HEK293 (cell line): ENCODE measurements around the gene PITRM1.

Experiments
- CTCF ChIA-PET: fragments of 350-600 bp; formaldehyde crosslinking; extraction: SDS; loops from one replicate; lab custom pipeline; 2021; ENCODE audit warnings: antibody characterized with exemption; lab: Yijun Ruan, JAX
- POLR2A ChIA-PET: fragments of 300-600 bp; formaldehyde crosslinking; extraction: SDS; loops from one replicate; lab custom pipeline; 2020; ENCODE audit warnings: antibody characterized with exemption, inconsistent platforms; lab: Yijun Ruan, JAX
- H3K27ac ChIP-seq: fragments of 200-500 bp; sonication (Bioruptor generic); 2 replicates; pipeline ENCODE4 v1.5.1; 2014; ENCODE audit warnings: low read depth, low read length, control low read depth, inconsistent platforms; ENCODE audit errors: extremely low read depth
- H3K36me3 ChIP-seq, 2 experiments: fragments of 200-500 bp in 1 of 2; sonication (Bioruptor generic) in 1 of 2; 1 replicate in 1 of 2; 2 replicates in 1 of 2; pipeline ENCODE4 v1.5.1; 2014 to 2017; ENCODE audit warnings: inconsistent platforms in 2 of 2, low read length in 2 of 2; ENCODE audit not compliant: control insufficient read depth in 2 of 2, insufficient read depth in 1 of 2
- H3K4me1 ChIP-seq: fragments of 200-500 bp; sonication (Bioruptor generic); 2 replicates; pipeline ENCODE4 v1.5.1; 2014; ENCODE audit warnings: mild to moderate bottlenecking, low read length, inconsistent platforms; ENCODE audit not compliant: control insufficient read depth, insufficient read depth
- H3K4me3 ChIP-seq: 2 replicates; pipeline ENCODE4 v1.5.1; 2011; ENCODE audit warnings: low read depth, mild to moderate bottlenecking, control low read depth, low read length, moderate library complexity
- H3K9me3 ChIP-seq: fragments of 200-500 bp; sonication (Bioruptor generic); 2 replicates; pipeline ENCODE4 v1.5.1; 2014; ENCODE audit warnings: low read depth, low read length, inconsistent platforms; ENCODE audit not compliant: control insufficient read depth, insufficient read depth
- CTCF ChIP-seq: fragments of 450-650 bp; formaldehyde crosslinking; IDR thresholded peaks from 2 replicates; pipeline ENCODE4 v1.5.1; 2016; ENCODE audit warnings: missing biosample characterization, missing genetic modification characterization
- HOXC10 ChIP-seq: sonication (generic); formaldehyde crosslinking; IDR thresholded peaks from 2 replicates; pipeline ENCODE4 v1.8.1; 2023; ENCODE audit warnings: mild to moderate bottlenecking, missing genetic modification reagents
- KLF7 ChIP-seq: fragments of 450-650 bp; formaldehyde crosslinking; IDR thresholded peaks from 2 replicates; pipeline ENCODE4 v1.5.1; 2016; ENCODE audit warnings: missing biosample characterization, missing genetic modification characterization, borderline replicate concordance
- REPIN1 ChIP-seq: fragments of 450-650 bp; formaldehyde crosslinking; IDR thresholded peaks from 2 replicates; pipeline ENCODE4 v1.5.1; 2017; ENCODE audit warnings: missing biosample characterization, missing genetic modification characterization, low read depth
- TCF7L2 ChIP-seq: IDR thresholded peaks from 2 replicates; pipeline ENCODE4 v1.6.1; 2011; ENCODE audit warnings: low read depth, mild to moderate bottlenecking, inconsistent platforms, low read length, moderate library complexity, borderline replicate concordance
- ZNF175 ChIP-seq: fragments of 450-650 bp; formaldehyde crosslinking; IDR thresholded peaks from 2 replicates; pipeline ENCODE4 v1.5.1; 2016; ENCODE audit warnings: missing biosample characterization, missing genetic modification characterization
- ZNF211 ChIP-seq: fragments of 450-650 bp; formaldehyde crosslinking; IDR thresholded peaks from 2 replicates; pipeline ENCODE4 v1.5.1; 2016; ENCODE audit warnings: low read depth, missing biosample characterization, missing genetic modification characterization
- ZNF221 ChIP-seq: fragments of 450-650 bp; formaldehyde crosslinking; IDR thresholded peaks from 2 replicates; pipeline ENCODE4 v1.5.1; 2017; ENCODE audit warnings: missing biosample characterization, missing genetic modification characterization, borderline replicate concordance
- ZNF223 ChIP-seq: fragments of 450-650 bp; formaldehyde crosslinking; IDR thresholded peaks from 2 replicates; pipeline ENCODE4 v1.5.1; 2016; ENCODE audit warnings: missing biosample characterization, missing genetic modification characterization
- ZNF26 ChIP-seq: fragments of 450-650 bp; formaldehyde crosslinking; IDR thresholded peaks from 2 replicates; pipeline ENCODE4 v1.5.1; 2016; ENCODE audit warnings: missing biosample characterization, missing genetic modification characterization
- ZNF274 ChIP-seq, 2 experiments: fragments of 200-500 bp in 1 of 2; fragments of 450-650 bp in 1 of 2; sonication (Bioruptor generic) in 1 of 2; formaldehyde crosslinking in 1 of 2; IDR thresholded peaks; 2 replicates each; pipeline versions ENCODE4 v1.5.1 to v1.6.1; 2014 to 2016; ENCODE audit warnings: borderline replicate concordance in 1 of 2, inconsistent platforms in 1 of 2, low read length in 1 of 2, missing biosample characterization in 1 of 2, missing genetic modification characterization in 1 of 2
- ZNF280C ChIP-seq: fragments of 450-650 bp; formaldehyde crosslinking; IDR thresholded peaks from 2 replicates; pipeline ENCODE4 v1.5.1; 2016; ENCODE audit warnings: missing biosample characterization, missing genetic modification characterization
- ZNF302 ChIP-seq: fragments of 450-650 bp; formaldehyde crosslinking; IDR thresholded peaks from 2 replicates; pipeline ENCODE4 v1.5.1; 2016; ENCODE audit warnings: missing biosample characterization, missing genetic modification characterization, low read depth
- ZNF311 ChIP-seq: fragments of 450-650 bp; formaldehyde crosslinking; IDR thresholded peaks from 2 replicates; pipeline ENCODE4 v1.5.1; 2017; ENCODE audit warnings: missing biosample characterization, missing genetic modification characterization, borderline replicate concordance
- ZNF513 ChIP-seq: fragments of 450-650 bp; IDR thresholded peaks from 2 replicates; pipeline ENCODE4 v1.5.1; 2018; ENCODE audit warnings: missing biosample characterization, missing genetic modification characterization
- ZNF585B ChIP-seq: fragments of 450-650 bp; formaldehyde crosslinking; IDR thresholded peaks from 2 replicates; pipeline ENCODE4 v1.5.1; 2016; ENCODE audit warnings: missing biosample characterization, missing genetic modification characterization
- ZNF837 ChIP-seq: fragments of 450-650 bp; formaldehyde crosslinking; IDR thresholded peaks from 2 replicates; pipeline ENCODE4 v1.5.1; 2016; ENCODE audit warnings: missing biosample characterization, missing genetic modification characterization
- ZNF843 ChIP-seq: fragments of 450-650 bp; formaldehyde crosslinking; IDR thresholded peaks from 2 replicates; pipeline ENCODE4 v1.5.1; 2016; ENCODE audit warnings: missing biosample characterization, missing genetic modification characterization
- ZSCAN4 ChIP-seq: fragments of 450-650 bp; formaldehyde crosslinking; IDR thresholded peaks from 2 replicates; pipeline ENCODE4 v1.5.1; 2017; ENCODE audit warnings: missing biosample characterization, missing genetic modification characterization
- ZSCAN5A ChIP-seq: fragments of 450-650 bp; formaldehyde crosslinking; IDR thresholded peaks from 2 replicates; pipeline ENCODE4 v1.5.1; 2016; ENCODE audit warnings: missing biosample characterization, missing genetic modification characterization

The PITRM1 gene

GRCh38 chr10:3110782-3111620 lies 61.6 kb downstream of the PITRM1 start:
- no peak overlapping the region for H3K4me3 ChIP-seq
- ChIA-PET CTCF (no interaction called here), POLR2A (interaction anchor here (1.0 kb wide), 1 partner anchor 10 kb away, joined by 5 read pairs; no protein-coding TSS in a partner anchor)
- H3K9me3 ChIP-seq = no peaks in the 10 kb centered on the region
- no peak overlapping the region for H3K27ac ChIP-seq
- no peak for TF ChIP-seq KLF7 (tag by site-specific recombination)
- no peak for TF ChIP-seq HOXC10 (CRISPR knock-in tag)
- TF ChIP-seq TCF7L2 = no peak
- peak; percentile 88 for TF ChIP-seq ZSCAN4 (tag by site-specific recombination)
- peaks cover 19 to 84% of the 10 kb centered on the region in 2 experiments for H3K36me3 ChIP-seq
- H3K4me1 ChIP-seq = no peaks in the 10 kb centered on the region

GRCh38 chr10:3109633-3110032 lies 62.9 kb downstream of the PITRM1 start:
- Histone ChIP-seq H3K4me1 (no peaks in the 10 kb centered on the region), H3K9me3 (no peaks in the 10 kb centered on the region), H3K36me3 (peaks cover 19 to 85% of the 10 kb centered on the region in 2 experiments), H3K4me3 (no peak overlapping the region), H3K27ac (no peak overlapping the region)
- ChIA-PET CTCF (no interaction called here), POLR2A (interaction anchor here (1.0 to 1.7 kb wide), 2 partner anchors 8 to 14 kb away, joined by 5 read pairs; no protein-coding TSS in a partner anchor)
- TF ChIP-seq ZNF837 (no peak), ZNF280C (tag by site-specific recombination) (no peak), ZNF26 (tag by site-specific recombination) (no peak), ZNF221 (tag by site-specific recombination) (no peak), ZNF274 (IDR thresholded peaks at IDR 0.05; ENCODE audit: low read length) (no peak), ZNF274 (tag by site-specific recombination; IDR thresholded peaks at IDR 0.05; ENCODE audit: borderline replicate concordance) (no peak), ZNF513 (tag by site-specific recombination) (no peak), ZNF223 (tag by site-specific recombination) (no peak), ZNF175 (no peak), ZNF585B (no peak), ZNF302 (no peak), ZNF843 (tag by site-specific recombination) (no peak), REPIN1 (tag by site-specific recombination) (no peak), CTCF (tag by site-specific recombination) (no peak), ZSCAN4 (tag by site-specific recombination) (no peak), ZSCAN5A (tag by site-specific recombination) (no peak), ZNF311 (tag by site-specific recombination) (no peak), ZNF211 (tag by site-specific recombination) (no peak)
